ENCODE measurements around the gene RHOF. TPM values are rescaled to one million over a fixed set of nuclear protein-coding genes. Genes with fewer than 3 reads are reported as not detected.

The RHOF gene
- total and polyA plus RNA-seq, 2 of the 13 experiments (the other 11 are each of a cell fraction or from before 2014, with no cell fraction given) = 14.6 to 32.2 TPM

- TF ChIP-seq, protein P1, sequence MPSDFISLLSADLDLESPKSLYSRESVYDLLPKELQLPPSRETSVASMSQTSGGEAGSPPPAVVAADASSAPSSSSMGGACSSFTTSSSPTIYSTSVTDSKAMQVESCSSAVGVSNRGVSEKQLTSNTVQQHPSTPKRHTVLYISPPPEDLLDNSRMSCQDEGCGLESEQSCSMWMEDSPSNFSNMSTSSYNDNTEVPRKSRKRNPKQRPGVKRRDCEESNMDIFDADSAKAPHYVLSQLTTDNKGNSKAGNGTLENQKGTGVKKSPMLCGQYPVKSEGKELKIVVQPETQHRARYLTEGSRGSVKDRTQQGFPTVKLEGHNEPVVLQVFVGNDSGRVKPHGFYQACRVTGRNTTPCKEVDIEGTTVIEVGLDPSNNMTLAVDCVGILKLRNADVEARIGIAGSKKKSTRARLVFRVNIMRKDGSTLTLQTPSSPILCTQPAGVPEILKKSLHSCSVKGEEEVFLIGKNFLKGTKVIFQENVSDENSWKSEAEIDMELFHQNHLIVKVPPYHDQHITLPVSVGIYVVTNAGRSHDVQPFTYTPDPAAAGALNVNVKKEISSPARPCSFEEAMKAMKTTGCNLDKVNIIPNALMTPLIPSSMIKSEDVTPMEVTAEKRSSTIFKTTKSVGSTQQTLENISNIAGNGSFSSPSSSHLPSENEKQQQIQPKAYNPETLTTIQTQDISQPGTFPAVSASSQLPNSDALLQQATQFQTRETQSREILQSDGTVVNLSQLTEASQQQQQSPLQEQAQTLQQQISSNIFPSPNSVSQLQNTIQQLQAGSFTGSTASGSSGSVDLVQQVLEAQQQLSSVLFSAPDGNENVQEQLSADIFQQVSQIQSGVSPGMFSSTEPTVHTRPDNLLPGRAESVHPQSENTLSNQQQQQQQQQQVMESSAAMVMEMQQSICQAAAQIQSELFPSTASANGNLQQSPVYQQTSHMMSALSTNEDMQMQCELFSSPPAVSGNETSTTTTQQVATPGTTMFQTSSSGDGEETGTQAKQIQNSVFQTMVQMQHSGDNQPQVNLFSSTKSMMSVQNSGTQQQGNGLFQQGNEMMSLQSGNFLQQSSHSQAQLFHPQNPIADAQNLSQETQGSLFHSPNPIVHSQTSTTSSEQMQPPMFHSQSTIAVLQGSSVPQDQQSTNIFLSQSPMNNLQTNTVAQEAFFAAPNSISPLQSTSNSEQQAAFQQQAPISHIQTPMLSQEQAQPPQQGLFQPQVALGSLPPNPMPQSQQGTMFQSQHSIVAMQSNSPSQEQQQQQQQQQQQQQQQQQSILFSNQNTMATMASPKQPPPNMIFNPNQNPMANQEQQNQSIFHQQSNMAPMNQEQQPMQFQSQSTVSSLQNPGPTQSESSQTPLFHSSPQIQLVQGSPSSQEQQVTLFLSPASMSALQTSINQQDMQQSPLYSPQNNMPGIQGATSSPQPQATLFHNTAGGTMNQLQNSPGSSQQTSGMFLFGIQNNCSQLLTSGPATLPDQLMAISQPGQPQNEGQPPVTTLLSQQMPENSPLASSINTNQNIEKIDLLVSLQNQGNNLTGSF (CRISPR knock-in tag; IDR thresholded peaks at IDR 0.05) = no peak
- TF ChIP-seq CREM (IDR thresholded peaks at IDR 0.05) (0 out of 2 replicates have a peak, but pooled peaks have one; percentile 10), CREM (CRISPR knock-in tag; IDR thresholded peaks at IDR 0.05) (no peak), MED8 (CRISPR knock-in tag; IDR thresholded peaks at IDR 0.05; ENCODE audit: insufficient replicate concordance) (no peak), RARG (CRISPR knock-in tag; IDR thresholded peaks at IDR 0.05; ENCODE audit: low read depth) (peak; percentile 54; the same call in 1 of the 2 replicates), ZNF609 (CRISPR knock-in tag; IDR thresholded peaks at IDR 0.05; ENCODE audit: borderline replicate concordance) (0 out of 2 replicates have a peak, but pooled peaks have one; percentile 16), ZNF878 (CRISPR knock-in tag; IDR thresholded peaks at IDR 0.05) (no peak), BCL6 (CRISPR knock-in tag; IDR thresholded peaks at IDR 0.05) (no peak), CBX2 (IDR thresholded peaks at IDR 0.05; ENCODE audit: low read depth, low read length) (no peak), CBX2 (CRISPR knock-in tag; IDR thresholded peaks at IDR 0.05; ENCODE audit: low read depth) (no peak), JDP2 (CRISPR knock-in tag; IDR thresholded peaks at IDR 0.05; ENCODE audit: borderline replicate concordance) (no peak), SAP130 (CRISPR knock-in tag; IDR thresholded peaks at IDR 0.05; ENCODE audit: low read depth) (0 out of 2 replicates have a peak, but pooled peaks have one; percentile 3), ZNF280D (CRISPR knock-in tag; IDR thresholded peaks at IDR 0.05) (0 out of 2 replicates have a peak, but pooled peaks have one; percentile 6)
Measured at GRCh38 chr12:121801595-121802484, 8.4 kb upstream of the RHOF start (continued).

Data from HepG2 (cell line).